Mesenteric fat pad (tissue), 1 donor: ENCODE measurements around the gene LRRFIP1. TPM values are rescaled to one million over a fixed set of nuclear protein-coding genes. Genes with fewer than 3 reads are reported as not detected.
"Not testable (repeated sequence)": the region's sequence is repeated elsewhere in the genome, so short reads cannot be mapped to it uniquely, and the experiment has no call there.

ENCODE experiments used
- DNase-seq: peaks from one replicate; pipeline ENCODE4 v3.0.0-alpha.2; 2020; ENCODE audit warnings: low spot score
- total RNA-seq: library from RNA; stranded (reverse); fragmentation: NEBNext Ultra II Directional; extraction: Animal tissue kit (Norgen Biotek cat#: 25700); gene quantifications from one replicate; pipeline ENCODE4 v1.2.1, GENCODE V29; 2021
- donor health status: DM: yes; HTN: yes; CAD: no.

Gene LRRFIP1
- total RNA-seq, 1 donor from 2014 or later: 144 TPM

GRCh38 chr2:237743024-237743423 is 115.6 kb downstream of the LRRFIP1 start:
- DNase-seq: no peak

- DNase-seq: no peak
Observed at GRCh38 chr2:237743561-237744269, 116.3 kb downstream of the LRRFIP1 start.

GRCh38 chr2:237744270-237744612 is 116.9 kb downstream of the LRRFIP1 start:
- DNase-seq: no peak

- no peak for DNase-seq
Observed at GRCh38 chr2:237744613-237745249, 117.3 kb downstream of the LRRFIP1 start.

- no peak for DNase-seq
Observed at GRCh38 chr2:237745250-237745613, 117.8 kb downstream of the LRRFIP1 start.

- DNase-seq: no peak
Observed at GRCh38 chr2:237746302-237747080, 119.1 kb downstream of the LRRFIP1 start.

- no peak for DNase-seq
Observed at GRCh38 chr2:237747189-237747588, 119.8 kb downstream of the LRRFIP1 start.

- DNase-seq: no peak
Observed at GRCh38 chr2:237749002-237749401, 121.6 kb downstream of the LRRFIP1 start.

- no peak for DNase-seq
Observed at GRCh38 chr2:237749961-237750360, 122.6 kb downstream of the LRRFIP1 start.

- not testable (repeated sequence) for DNase-seq
Observed at GRCh38 chr2:237750441-237750840, 123.1 kb downstream of the LRRFIP1 start.

GRCh38 chr2:237752761-237753165 is 125.4 kb downstream of the LRRFIP1 start:
- no peak for DNase-seq

GRCh38 chr2:237754182-237754581 is 126.8 kb downstream of the LRRFIP1 start:
- DNase-seq: no peak

- no peak for DNase-seq
Observed at GRCh38 chr2:237754626-237755248, 127.3 kb downstream of the LRRFIP1 start.

- DNase-seq: no peak
Observed at GRCh38 chr2:237757616-237758015, 130.2 kb downstream of the LRRFIP1 start.

- DNase-seq: no peak
Observed at GRCh38 chr2:237758185-237758584, 130.8 kb downstream of the LRRFIP1 start.

GRCh38 chr2:237759176-237759575 is 131.8 kb downstream of the LRRFIP1 start:
- no peak for DNase-seq

- DNase-seq: no peak
Observed at GRCh38 chr2:237760506-237761502, 133.4 kb downstream of the LRRFIP1 start.

GRCh38 chr2:237762291-237763182 is 135.2 kb downstream of the LRRFIP1 start:
- not testable (repeated sequence) for DNase-seq

- DNase-seq: no peak
Observed at GRCh38 chr2:237763812-237764211, 136.4 kb downstream of the LRRFIP1 start.

- not testable (repeated sequence) for DNase-seq
Observed at GRCh38 chr2:237765122-237765521, 137.7 kb downstream of the LRRFIP1 start.
